GM21717 (cell line): ENCODE measurements around the gene ZNF84.
A peak's percentile ranks its signal among the peaks of the same experiment; 100 is the strongest.

ENCODE experiments used
- ATAC-seq: cut with Tn5 transposase; IDR thresholded peaks from one replicate; pipeline ENCODE4 v1.9.1; 2021; ENCODE audit warnings: mild to moderate bottlenecking, moderate library complexity; ENCODE audit not compliant: unreplicated experiment

The ZNF84 gene

GRCh38 chr12:133037207-133038005, at the start of gene ZNF84:
Gene ZNF84 (plus strand): TSS chr12:133037509. CDS start chr12:133041468, 3,959 bp downstream.
- ATAC-seq, result peak; percentile 93

- ATAC-seq, result no peak
Measured at GRCh38 chr12:132998741-132999140, 38.6 kb upstream of the ZNF84 start.

- ATAC-seq, result no peak
Measured at GRCh38 chr12:133010657-133011297, 26.5 kb upstream of the ZNF84 start.

- no peak for ATAC-seq
Measured at GRCh38 chr12:133023566-133023965, 13.7 kb upstream of the ZNF84 start.

GRCh38 chr12:133026996-133027395, 10.3 kb upstream of the ZNF84 start:
- no peak for ATAC-seq

GRCh38 chr12:133038118-133038709, 905 bp downstream of the ZNF84 start:
- ATAC-seq, result no peak

- ATAC-seq, result no peak
Measured at GRCh38 chr12:133046698-133047097, 9.4 kb downstream of the ZNF84 start.

GRCh38 chr12:133057446-133057845, 20.1 kb downstream of the ZNF84 start:
- ATAC-seq, result no peak

GRCh38 chr12:133058203-133059113, 21.1 kb downstream of the ZNF84 start:
- no peak for ATAC-seq

GRCh38 chr12:133061954-133062353, 24.6 kb downstream of the ZNF84 start:
- no peak for ATAC-seq

- no peak for ATAC-seq
Measured at GRCh38 chr12:133063556-133063955, 26.2 kb downstream of the ZNF84 start.

GRCh38 chr12:133073836-133074235, 36.5 kb downstream of the ZNF84 start:
- ATAC-seq, result no peak

- ATAC-seq, result peak; percentile 81
Measured at GRCh38 chr12:133080026-133080367, 42.7 kb downstream of the ZNF84 start.

- ATAC-seq, result peak; percentile 70
Measured at GRCh38 chr12:133080368-133081158, 43.3 kb downstream of the ZNF84 start, which contains the start of gene ZNF140. Gene ZNF140 (plus strand): TSS chr12:133080923. CDS start chr12:133081321, 398 bp downstream.

GRCh38 chr12:133081159-133081780, 44.0 kb downstream of the ZNF84 start:
- no peak for ATAC-seq

GRCh38 chr12:133083345-133083744, 46.0 kb downstream of the ZNF84 start:
- no peak for ATAC-seq

GRCh38 chr12:133105620-133106019, 68.3 kb downstream of the ZNF84 start:
- ATAC-seq, result no peak

GRCh38 chr12:133106253-133106652, 68.9 kb downstream of the ZNF84 start:
- ATAC-seq, result no peak

GRCh38 chr12:133107121-133107520, 69.8 kb downstream of the ZNF84 start:
- no peak for ATAC-seq

- no peak for ATAC-seq
Measured at GRCh38 chr12:133108150-133108549, 70.8 kb downstream of the ZNF84 start.
